NCI-H187 treated with DMSO at 0.1 percent for 48 hours (cell line): ENCODE data around the gene AMOT.
"Not testable (repeated sequence)": the region's sequence is repeated elsewhere in the genome, so short reads cannot be mapped to it uniquely, and the experiment has no call there.

Experiments used
- DNase-seq: peaks from one replicate; lab custom pipeline; 2025; lab: John Stamatoyannopoulos, UW

The AMOT gene

GRCh38 chrX:112840382-112841113, at the start of gene AMOT:
Gene AMOT, minus strand, starts transcription at chrX:112840831. Its CDS starts 17,705 bp downstream, at chrX:112823126.
- no peak for DNase-seq

- no peak for DNase-seq
These were observed 48.8 kb upstream of the AMOT start for GRCh38 chrX:112889400-112889799.

- DNase-seq: no peak
These were observed 48.3 kb upstream of the AMOT start for GRCh38 chrX:112888916-112889315.

GRCh38 chrX:112877771-112878173, 37.1 kb upstream of the AMOT start:
- no peak for DNase-seq

- no peak for DNase-seq
These were observed 34.0 kb upstream of the AMOT start for GRCh38 chrX:112874614-112875013.

GRCh38 chrX:112874175-112874574, 33.5 kb upstream of the AMOT start:
- DNase-seq: no peak

GRCh38 chrX:112868586-112868985, 28.0 kb upstream of the AMOT start:
- no peak for DNase-seq

GRCh38 chrX:112867570-112867969, 26.9 kb upstream of the AMOT start:
- no peak for DNase-seq

- DNase-seq: no peak
These were observed 25.5 kb upstream of the AMOT start for GRCh38 chrX:112866175-112866574.

GRCh38 chrX:112865464-112866025, 24.9 kb upstream of the AMOT start:
- DNase-seq: no peak

- DNase-seq: no peak
These were observed 23.2 kb upstream of the AMOT start for GRCh38 chrX:112863850-112864249.

- DNase-seq: no peak
These were observed 16.8 kb upstream of the AMOT start for GRCh38 chrX:112857478-112857878.

GRCh38 chrX:112854901-112855300, 14.3 kb upstream of the AMOT start:
- DNase-seq: not testable (repeated sequence)

- no peak for DNase-seq
These were observed 12.2 kb upstream of the AMOT start for GRCh38 chrX:112852851-112853250.

- no peak for DNase-seq
These were observed 11.2 kb upstream of the AMOT start for GRCh38 chrX:112851806-112852205.

- no peak for DNase-seq
These were observed 10.6 kb upstream of the AMOT start for GRCh38 chrX:112851161-112851779.

- DNase-seq: no peak
These were observed 8.4 kb upstream of the AMOT start for GRCh38 chrX:112849016-112849415.

GRCh38 chrX:112846782-112847181, 6.2 kb upstream of the AMOT start:
- no peak for DNase-seq

GRCh38 chrX:112846187-112846586, 5.6 kb upstream of the AMOT start:
- no peak for DNase-seq

GRCh38 chrX:112844250-112844649, 3.6 kb upstream of the AMOT start:
- no peak for DNase-seq

- DNase-seq: no peak
These were observed 1.2 kb upstream of the AMOT start for GRCh38 chrX:112841820-112842157.

GRCh38 chrX:112841114-112841819, 636 bp upstream of the AMOT start:
- DNase-seq: peak; percentile 20

- no peak for DNase-seq
These were observed 775 bp downstream of the AMOT start for GRCh38 chrX:112839856-112840255.
